ENCODE results near the gene TCAIM.

- TF ChIP-seq CTCF (IDR thresholded peaks at IDR 0.05) (no peak), POLR2A (IDR thresholded peaks at IDR 0.05) (no peak)
These were observed 20.7 kb downstream of the TCAIM start for GRCh38 chr3:44359146-44359751.
